Natural killer cell treated with Interleukin-12 subunit alpha and Interleukin-12 subunit beta and Interleukin-15 and Interleukin-18, amount 100 ng/mL, for 72 hours (primary cell): ENCODE results near the gene IGFBPL1. TPM values are rescaled to one million over a fixed set of nuclear protein-coding genes. Genes with fewer than 3 reads are reported as not detected.
"Not testable (repeated sequence)": the region's sequence is repeated elsewhere in the genome, so short reads cannot be mapped to it uniquely, and the experiment has no call there.

Experiments used
- ATAC-seq, 2 donors: fragments of 150-1000 bp; cut with Tn5 transposase in 1 of 2; sonication (Bioruptor Pico), chemical (Tn5 transposase) in 1 of 2; 2 replicates each; pipeline ENCODE4 v1.10.0; 2021
- DNase-seq: peaks from one replicate; pipeline ENCODE4 v3.0.0; 2022; ENCODE audit warnings: low spot score
- H3K27ac Mint-ChIP-seq, 2 donors: 1 replicate in 1 of 2; 2 replicates in 1 of 2; pipeline ENCODE4 v1.8.0; 2022; ENCODE audit warnings: mixed read lengths in 2 of 2, mild to moderate bottlenecking in 1 of 2, moderate library complexity in 1 of 2
- H3K27me3 Mint-ChIP-seq, 2 donors: 1 replicate in 1 of 2; 2 replicates in 1 of 2; pipeline ENCODE4 v1.8.0; 2022; ENCODE audit warnings: mixed read lengths in 2 of 2
- H3K36me3 Mint-ChIP-seq: one replicate; pipeline ENCODE4 v1.8.0; 2022; ENCODE audit warnings: mixed read lengths
- H3K4me1 Mint-ChIP-seq, 2 donors: 1 replicate in 1 of 2; 2 replicates in 1 of 2; pipeline ENCODE4 v1.8.0; 2022; ENCODE audit warnings: low read depth in 2 of 2, mixed read lengths in 2 of 2, mild to moderate bottlenecking in 1 of 2
- H3K4me3 Mint-ChIP-seq: one replicate; pipeline ENCODE4 v1.8.0; 2022; ENCODE audit warnings: mixed read lengths
- H3K9me3 Mint-ChIP-seq: 2 replicates; pipeline ENCODE4 v1.8.0; 2022; ENCODE audit warnings: mixed read lengths
- total RNA-seq, 2 donors: library from RNA; stranded (reverse); gene quantifications; one replicate each; pipeline ENCODE4 v1.2.3, GENCODE V29; 2022

Gene IGFBPL1
- total RNA-seq, 2 donors from 2014 or later: not detected

- H3K27ac Mint-ChIP-seq: no peak overlapping the region
- H3K9me3 Mint-ChIP-seq: no peaks in the 10 kb centered on the region
- peaks cover 5% of the 10 kb centered on the region for H3K36me3 Mint-ChIP-seq
- DNase-seq (no peak), ATAC-seq (no peak)
- peaks cover 21 to 25% of the 10 kb centered on the region in 2 donors for H3K27me3 Mint-ChIP-seq
- no peak overlapping the region for H3K4me3 Mint-ChIP-seq
- H3K4me1 Mint-ChIP-seq: peaks cover 0 to 12% of the 10 kb centered on the region in 2 donors
Observed at GRCh38 chr9:38401994-38402393, 22.3 kb downstream of the IGFBPL1 start.

- H3K36me3 Mint-ChIP-seq, DNase-seq, H3K27ac Mint-ChIP-seq, H3K4me3 Mint-ChIP-seq, H3K4me1 Mint-ChIP-seq, H3K9me3 Mint-ChIP-seq, ATAC-seq: not testable (repeated sequence)
- peaks cover 8 to 12% of the 10 kb centered on the region in 2 donors for H3K27me3 Mint-ChIP-seq
Observed at GRCh38 chr9:38399191-38399590, 25.1 kb downstream of the IGFBPL1 start.

GRCh38 chr9:38396371-38396671 is 27.9 kb downstream of the IGFBPL1 start:
- Mint-ChIP-seq H3K9me3 (no peaks in the 10 kb centered on the region), H3K27ac (no peak overlapping the region), H3K4me3 (no peak overlapping the region), H3K4me1 (peaks cover 12 to 26% of the 10 kb centered on the region in 2 donors), H3K27me3 (peaks cover 0 to under 1% of the 10 kb centered on the region in 2 donors), H3K36me3 (peaks cover 5% of the 10 kb centered on the region)
- ATAC-seq: no peak
- DNase-seq: no peak

GRCh38 chr9:38395653-38396370 is 28.4 kb downstream of the IGFBPL1 start:
- H3K4me1 Mint-ChIP-seq: peaks cover 15 to 26% of the 10 kb centered on the region in 2 donors
- ATAC-seq (no peak), DNase-seq (no peak)
- H3K27ac Mint-ChIP-seq: no peak overlapping the region
- H3K27me3 Mint-ChIP-seq: peaks cover 3 to 6% of the 10 kb centered on the region in 2 donors
- H3K4me3 Mint-ChIP-seq: no peak overlapping the region
- H3K9me3 Mint-ChIP-seq: no peaks in the 10 kb centered on the region
- peaks cover 5% of the 10 kb centered on the region for H3K36me3 Mint-ChIP-seq

- Mint-ChIP-seq H3K36me3 (peaks cover 5% of the 10 kb centered on the region), H3K27ac (no peak overlapping the region), H3K9me3 (no peaks in the 10 kb centered on the region), H3K4me1 (peaks cover 15 to 19% of the 10 kb centered on the region in 2 donors), H3K27me3 (peaks cover 4 to 7% of the 10 kb centered on the region in 2 donors), H3K4me3 (no peak overlapping the region)
- ATAC-seq: no peak
- DNase-seq: no peak
Observed at GRCh38 chr9:38394416-38394815, 29.8 kb downstream of the IGFBPL1 start.

- H3K4me3 Mint-ChIP-seq: peak overlapping the region; percentile 91
- no peak for ATAC-seq
- peaks cover 5% of the 10 kb centered on the region for H3K36me3 Mint-ChIP-seq
- peak overlapping the region; percentile 81 to 89 for H3K27ac Mint-ChIP-seq
- peaks cover 4 to 7% of the 10 kb centered on the region in 2 donors for H3K27me3 Mint-ChIP-seq
- no peaks in the 10 kb centered on the region for H3K9me3 Mint-ChIP-seq
- peaks cover 15 to 19% of the 10 kb centered on the region in 2 donors for H3K4me1 Mint-ChIP-seq
- no peak for DNase-seq
Observed at GRCh38 chr9:38393128-38393796, 31.0 kb downstream of the IGFBPL1 start.

GRCh38 chr9:38392235-38393127 is 31.8 kb downstream of the IGFBPL1 start, which contains the start of gene ALDH1B1:
Gene ALDH1B1, plus strand, starts transcription at chr9:38392702. Its CDS starts 3,047 bp downstream, at chr9:38395749.
- peaks cover 15 to 18% of the 10 kb centered on the region in 2 donors for H3K4me1 Mint-ChIP-seq
- peaks cover 4 to 7% of the 10 kb centered on the region in 2 donors for H3K27me3 Mint-ChIP-seq
- H3K36me3 Mint-ChIP-seq: peaks cover under 1% of the 10 kb centered on the region
- H3K4me3 Mint-ChIP-seq: peak within 1 kb of the TSS; percentile 91
- no peaks in the 10 kb centered on the region for H3K9me3 Mint-ChIP-seq
- H3K27ac Mint-ChIP-seq: peak within 1 kb of the TSS; percentile 81 to 89
- DNase-seq (peak; percentile 89), ATAC-seq (peak; percentile 99 to 100)

- DNase-seq (no peak), ATAC-seq (no peak)
- no peak overlapping the region for H3K27ac Mint-ChIP-seq
- H3K9me3 Mint-ChIP-seq: no peaks in the 10 kb centered on the region
- H3K4me3 Mint-ChIP-seq: peak overlapping the region; percentile 91
- peaks cover 15 to 17% of the 10 kb centered on the region in 2 donors for H3K4me1 Mint-ChIP-seq
- H3K36me3 Mint-ChIP-seq: no peaks in the 10 kb centered on the region
- H3K27me3 Mint-ChIP-seq: peaks cover 4 to 7% of the 10 kb centered on the region in 2 donors
Observed at GRCh38 chr9:38391278-38392118, 32.8 kb downstream of the IGFBPL1 start.

- H3K27me3 Mint-ChIP-seq: peaks cover 4 to 7% of the 10 kb centered on the region in 2 donors
- no peak overlapping the region for H3K27ac Mint-ChIP-seq
- peaks cover 15 to 17% of the 10 kb centered on the region in 2 donors for H3K4me1 Mint-ChIP-seq
- H3K9me3 Mint-ChIP-seq: no peaks in the 10 kb centered on the region
- DNase-seq (no peak), ATAC-seq (no peak)
- H3K4me3 Mint-ChIP-seq: peak overlapping the region; percentile 91
- H3K36me3 Mint-ChIP-seq: no peaks in the 10 kb centered on the region
Observed at GRCh38 chr9:38390851-38391250, 33.4 kb downstream of the IGFBPL1 start.

GRCh38 chr9:38390442-38390841 is 33.8 kb downstream of the IGFBPL1 start:
- no peaks in the 10 kb centered on the region for H3K9me3 Mint-ChIP-seq
- H3K27ac Mint-ChIP-seq: no peak overlapping the region
- ATAC-seq: no peak
- peaks cover 7% of the 10 kb centered on the region in 2 donors for H3K27me3 Mint-ChIP-seq
- no peaks in the 10 kb centered on the region for H3K36me3 Mint-ChIP-seq
- H3K4me3 Mint-ChIP-seq: no peak overlapping the region
- peaks cover 15 to 17% of the 10 kb centered on the region in 2 donors for H3K4me1 Mint-ChIP-seq
- DNase-seq: no peak

GRCh38 chr9:38389313-38389712 is 34.9 kb downstream of the IGFBPL1 start:
- Mint-ChIP-seq H3K36me3 (no peaks in the 10 kb centered on the region), H3K4me3 (no peak overlapping the region), H3K9me3 (no peaks in the 10 kb centered on the region), H3K27me3 (peaks cover 16% of the 10 kb centered on the region in 2 donors), H3K27ac (no peak overlapping the region), H3K4me1 (peaks cover 15 to 17% of the 10 kb centered on the region in 2 donors)
- DNase-seq (no peak), ATAC-seq (no peak)

GRCh38 chr9:38388283-38389223 is 35.7 kb downstream of the IGFBPL1 start:
- Mint-ChIP-seq H3K9me3 (no peaks in the 10 kb centered on the region), H3K27me3 (peaks cover 19 to 21% of the 10 kb centered on the region in 2 donors), H3K4me1 (peaks cover 11 to 13% of the 10 kb centered on the region in 2 donors), H3K27ac (no peak overlapping the region), H3K36me3 (no peaks in the 10 kb centered on the region), H3K4me3 (no peak overlapping the region)
- DNase-seq: peak; percentile 46
- no peak for ATAC-seq
